ES-I3 (cell line): ENCODE data around the gene ZDHHC18.
"Not testable (repeated sequence)": the region's sequence is repeated elsewhere in the genome, so short reads cannot be mapped to it uniquely, and the experiment has no call there.

Experiments
- H3K36me3 ChIP-seq: 2 replicates; pipeline ENCODE4 v1.6.1; 2013; ENCODE audit warnings: mild to moderate bottlenecking, low read length, control low read depth, moderate library complexity; ENCODE audit not compliant: insufficient read depth
- H3K4me1 ChIP-seq: 2 replicates; pipeline ENCODE4 v1.6.1; 2013; ENCODE audit warnings: mild to moderate bottlenecking, control low read depth, low read length; ENCODE audit not compliant: insufficient read depth
- H3K9ac ChIP-seq: 2 replicates; pipeline ENCODE4 v1.6.1; 2013; ENCODE audit warnings: low read depth, mild to moderate bottlenecking, low read length, moderate library complexity
- H3K9me3 ChIP-seq: 2 replicates; pipeline ENCODE4 v1.6.1; 2013; ENCODE audit warnings: mild to moderate bottlenecking, low read length, moderate library complexity; ENCODE audit not compliant: control insufficient read depth, insufficient read depth

Gene ZDHHC18

DNA sequence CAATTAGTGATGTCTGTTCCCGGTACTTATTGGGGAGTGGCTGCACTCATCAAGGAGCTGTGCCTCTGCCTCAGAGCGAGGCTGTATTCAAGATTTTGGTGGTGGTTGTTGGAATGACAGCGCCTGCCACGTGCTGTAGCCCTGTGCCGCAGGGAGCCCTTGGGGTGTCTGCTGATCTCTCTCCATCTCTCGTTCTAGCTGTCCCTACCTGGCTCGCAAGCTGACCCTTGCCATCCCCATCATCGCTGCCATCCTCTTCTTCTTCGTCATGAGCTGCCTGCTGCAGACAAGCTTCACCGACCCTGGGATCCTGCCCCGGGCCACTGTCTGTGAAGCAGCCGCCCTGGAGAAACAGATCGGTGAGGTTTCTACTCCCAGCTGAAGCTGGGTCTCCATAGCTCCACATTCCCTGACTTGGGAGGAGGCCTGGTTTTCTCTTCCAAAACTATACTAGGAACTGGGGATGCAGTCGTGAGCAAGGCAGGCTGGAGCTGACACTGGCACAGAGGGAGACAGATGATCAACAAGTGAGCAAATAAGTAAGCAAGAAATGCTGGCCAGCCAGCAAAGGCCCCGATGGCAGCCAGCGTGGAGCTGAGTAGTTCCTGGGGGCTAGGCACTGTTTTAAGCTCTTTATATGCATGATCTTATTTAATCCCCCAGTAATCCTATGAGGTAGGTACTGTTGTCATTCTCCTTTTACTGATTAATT lies 5.9 kb downstream of the ZDHHC18 start:
- no peak overlapping the region for H3K9ac ChIP-seq
- no peaks in the 10 kb centered on the region for H3K9me3 ChIP-seq
- no peaks in the 10 kb centered on the region; the same call in 1 of the 2 replicates for H3K4me1 ChIP-seq
- H3K36me3 ChIP-seq: 0 out of 2 replicates have a peak, but pooled peaks cover 3% of the 10 kb centered on the region

DNA sequence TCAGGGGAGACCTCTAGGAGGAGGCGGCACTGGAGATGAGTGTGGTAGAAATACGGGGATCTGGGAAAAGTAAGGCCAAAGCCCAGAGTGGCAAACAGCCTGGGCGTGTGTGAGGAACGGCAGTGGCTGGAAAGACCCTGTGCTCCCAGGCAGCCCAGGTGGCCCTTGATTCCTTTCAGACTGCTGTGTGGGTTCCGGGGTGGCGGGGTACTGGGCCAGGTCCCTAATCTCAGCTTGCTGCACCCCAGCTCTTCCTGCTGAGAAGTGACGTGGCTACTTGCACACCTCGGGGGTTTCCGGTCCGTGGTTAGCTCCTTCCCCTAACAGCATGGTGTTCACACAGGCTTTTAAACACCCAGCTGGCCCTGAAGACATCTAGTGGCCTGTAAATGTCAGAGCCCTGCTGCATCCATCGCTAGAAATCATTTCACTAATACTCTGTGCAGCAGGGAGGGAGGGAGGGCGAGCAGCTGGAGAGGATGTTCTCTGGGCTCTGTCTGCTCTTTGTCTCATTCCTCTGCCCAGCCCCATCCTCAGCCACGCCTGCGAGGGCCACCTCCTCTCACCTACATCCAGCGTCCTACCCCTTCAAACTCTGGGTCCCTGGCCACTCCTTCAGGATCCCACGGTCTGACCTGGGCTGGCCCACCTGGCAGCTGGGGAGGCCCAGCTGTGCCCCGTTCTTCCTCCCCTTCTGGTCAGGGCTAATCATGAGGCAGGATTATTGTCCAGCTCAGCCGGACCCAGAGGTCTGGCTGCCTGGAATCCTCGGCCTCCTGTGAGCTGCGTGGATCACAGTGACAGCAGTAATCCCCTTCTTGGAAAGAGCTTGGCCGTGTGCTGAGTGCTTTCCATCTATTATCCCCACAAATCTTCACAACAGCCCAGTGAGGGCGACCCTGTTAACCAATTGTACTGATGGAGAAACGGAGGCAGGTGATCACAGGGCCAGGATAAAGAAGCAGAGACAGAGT lies 7.2 kb downstream of the ZDHHC18 start:
- Histone ChIP-seq H3K36me3 (0 out of 2 replicates have a peak, but pooled peaks cover 3% of the 10 kb centered on the region), H3K4me1 (no peaks in the 10 kb centered on the region), H3K9me3 (no peaks in the 10 kb centered on the region), H3K9ac (no peak overlapping the region)

DNA sequence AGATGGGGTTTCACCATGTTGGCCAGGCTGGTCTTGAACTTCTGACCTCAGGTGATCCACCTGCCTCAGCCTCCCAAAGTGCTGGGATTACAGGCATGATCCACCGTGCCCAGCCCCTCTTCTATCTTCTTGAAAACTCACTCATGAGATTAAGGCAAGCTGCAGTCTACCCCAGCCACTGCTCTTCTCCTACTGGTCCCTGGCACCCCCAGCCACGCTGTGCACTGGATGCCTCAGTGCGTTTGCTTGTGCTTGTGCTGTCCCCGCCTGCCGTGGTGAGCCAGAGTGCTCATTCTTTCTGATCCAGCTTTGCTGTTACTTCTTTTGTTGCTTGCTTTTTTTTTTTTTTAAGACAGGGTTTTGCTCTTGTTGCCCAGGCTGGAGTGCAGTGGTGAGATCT lies 11.2 kb downstream of the ZDHHC18 start:
- not testable (repeated sequence) for H3K4me1 ChIP-seq, H3K9me3 ChIP-seq, H3K9ac ChIP-seq, H3K36me3 ChIP-seq

- H3K36me3 ChIP-seq: no peaks in the 10 kb centered on the region
- H3K9ac ChIP-seq: no peak overlapping the region
- H3K9me3 ChIP-seq: no peaks in the 10 kb centered on the region
- H3K4me1 ChIP-seq: no peaks in the 10 kb centered on the region
Observed at GRCh38 chr1:26838474-26839338, 12.2 kb downstream of the ZDHHC18 start.

DNA sequence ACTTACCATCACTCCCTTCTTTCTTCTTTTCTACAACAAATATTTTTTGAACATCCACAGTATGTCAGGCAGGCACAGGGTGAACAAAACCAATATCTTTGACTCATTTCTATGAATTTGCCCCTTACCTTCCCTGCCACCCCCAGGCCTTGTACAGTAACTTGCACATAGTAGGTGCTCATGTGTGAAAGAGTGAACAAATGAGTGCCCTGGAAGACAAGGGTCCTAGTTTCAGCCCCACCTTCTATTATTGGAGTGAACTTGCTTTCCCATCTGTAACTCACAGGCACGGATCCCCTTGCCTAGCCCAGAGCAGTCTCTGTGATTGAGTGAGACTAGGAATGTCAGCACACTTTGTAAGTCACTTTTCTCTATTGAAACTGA lies 12.8 kb downstream of the ZDHHC18 start:
- Histone ChIP-seq H3K36me3 (no peaks in the 10 kb centered on the region), H3K9me3 (no peaks in the 10 kb centered on the region), H3K4me1 (no peaks in the 10 kb centered on the region), H3K9ac (no peak overlapping the region)

DNA sequence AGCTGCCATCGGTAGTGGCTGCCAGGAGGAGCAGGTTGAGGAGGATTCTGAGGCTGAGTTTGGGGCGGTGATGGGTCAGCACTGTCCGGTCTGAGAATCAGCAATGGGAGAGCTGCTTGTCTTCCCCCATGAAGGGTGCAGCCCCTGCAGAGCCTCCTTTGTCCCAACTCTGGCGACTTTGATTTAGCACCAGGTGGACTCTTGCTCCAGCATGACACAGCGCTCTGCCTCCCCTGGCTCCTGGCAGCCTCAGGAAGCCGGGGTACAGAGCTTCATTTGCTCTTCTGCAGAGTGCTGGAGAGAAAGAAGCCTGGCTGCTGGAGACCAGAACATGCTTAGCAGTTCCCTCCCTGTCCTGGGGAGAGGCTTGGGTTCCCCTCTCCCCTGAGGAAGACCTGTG lies 13.3 kb downstream of the ZDHHC18 start:
- Histone ChIP-seq H3K9me3 (no peaks in the 10 kb centered on the region), H3K9ac (no peak overlapping the region), H3K4me1 (no peaks in the 10 kb centered on the region), H3K36me3 (no peaks in the 10 kb centered on the region)

GRCh38 chr1:26844424-26845196 lies 18.1 kb downstream of the ZDHHC18 start:
- Histone ChIP-seq H3K4me1 (no peaks in the 10 kb centered on the region), H3K36me3 (no peaks in the 10 kb centered on the region), H3K9ac (no peak overlapping the region), H3K9me3 (no peaks in the 10 kb centered on the region)

- not testable (repeated sequence) for H3K4me1 ChIP-seq, H3K9ac ChIP-seq, H3K36me3 ChIP-seq, H3K9me3 ChIP-seq
Observed at GRCh38 chr1:26847826-26848225, 21.3 kb downstream of the ZDHHC18 start.

DNA sequence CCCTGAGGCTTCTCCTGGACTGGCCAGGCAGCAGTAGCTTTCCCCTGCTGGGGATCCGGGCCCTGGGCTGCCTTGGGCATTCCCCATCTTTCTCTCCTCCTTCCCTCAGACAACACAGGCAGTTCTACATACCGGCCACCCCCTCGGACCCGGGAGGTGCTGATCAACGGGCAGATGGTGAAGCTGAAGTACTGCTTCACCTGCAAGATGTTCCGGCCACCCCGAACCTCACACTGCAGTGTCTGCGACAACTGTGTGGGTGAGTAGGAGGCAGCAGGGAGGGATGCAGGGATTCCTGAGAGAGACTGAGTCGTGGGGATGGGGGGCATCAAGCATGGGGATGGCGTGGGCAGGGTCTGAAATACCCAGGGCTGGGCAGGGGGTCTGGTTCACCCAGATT lies 22.0 kb downstream of the ZDHHC18 start:
- Histone ChIP-seq H3K4me1 (peaks cover 6% of the 10 kb centered on the region; the same call in 1 of the 2 replicates), H3K9ac (no peak overlapping the region), H3K9me3 (no peaks in the 10 kb centered on the region), H3K36me3 (no peaks in the 10 kb centered on the region; the same call in 1 of the 2 replicates)

DNA sequence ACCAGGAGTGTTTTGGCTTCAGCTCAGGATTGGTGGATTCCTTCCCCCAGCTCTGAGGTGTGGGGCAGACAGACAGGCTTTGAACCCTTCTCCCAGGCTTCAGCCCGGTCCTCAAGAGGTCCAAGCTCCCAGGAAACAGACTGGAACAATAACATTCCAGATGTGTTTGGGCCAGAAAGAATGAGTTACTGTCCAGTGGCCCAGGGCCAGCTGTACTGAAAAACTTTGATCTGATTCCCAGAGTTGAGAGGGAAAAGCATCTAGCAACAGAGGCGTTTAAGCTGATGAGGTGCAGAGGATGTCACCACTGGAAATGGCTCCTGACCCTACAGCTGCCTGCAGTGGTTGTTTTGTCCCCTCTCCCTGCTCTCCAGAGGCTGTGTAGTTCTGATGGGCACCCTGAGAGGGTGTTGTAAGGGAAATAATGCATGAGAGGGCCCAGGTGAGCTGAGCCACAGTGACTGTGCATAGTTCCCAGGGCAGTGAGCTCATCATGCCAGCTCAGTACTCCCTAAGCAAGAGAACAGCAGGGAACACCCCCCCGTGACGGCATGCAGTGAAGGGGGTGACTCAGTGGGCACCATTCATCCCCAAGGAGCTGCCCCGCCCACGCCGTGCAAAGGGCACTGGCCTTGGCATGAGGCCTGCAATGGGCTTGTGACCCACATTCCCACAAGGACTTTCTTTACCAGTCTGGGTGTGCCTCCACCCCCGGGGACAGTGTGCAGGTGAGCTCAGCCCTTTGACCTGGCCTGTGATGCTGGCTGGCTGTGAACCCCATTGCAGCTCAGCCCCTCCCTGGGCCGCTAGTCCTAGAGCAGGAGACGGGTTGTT lies 22.7 kb downstream of the ZDHHC18 start:
- no peaks in the 10 kb centered on the region; the same call in 1 of the 2 replicates for H3K36me3 ChIP-seq
- peaks cover 6% of the 10 kb centered on the region; the same call in 1 of the 2 replicates for H3K4me1 ChIP-seq
- H3K9me3 ChIP-seq: no peaks in the 10 kb centered on the region
- no peak overlapping the region for H3K9ac ChIP-seq

DNA sequence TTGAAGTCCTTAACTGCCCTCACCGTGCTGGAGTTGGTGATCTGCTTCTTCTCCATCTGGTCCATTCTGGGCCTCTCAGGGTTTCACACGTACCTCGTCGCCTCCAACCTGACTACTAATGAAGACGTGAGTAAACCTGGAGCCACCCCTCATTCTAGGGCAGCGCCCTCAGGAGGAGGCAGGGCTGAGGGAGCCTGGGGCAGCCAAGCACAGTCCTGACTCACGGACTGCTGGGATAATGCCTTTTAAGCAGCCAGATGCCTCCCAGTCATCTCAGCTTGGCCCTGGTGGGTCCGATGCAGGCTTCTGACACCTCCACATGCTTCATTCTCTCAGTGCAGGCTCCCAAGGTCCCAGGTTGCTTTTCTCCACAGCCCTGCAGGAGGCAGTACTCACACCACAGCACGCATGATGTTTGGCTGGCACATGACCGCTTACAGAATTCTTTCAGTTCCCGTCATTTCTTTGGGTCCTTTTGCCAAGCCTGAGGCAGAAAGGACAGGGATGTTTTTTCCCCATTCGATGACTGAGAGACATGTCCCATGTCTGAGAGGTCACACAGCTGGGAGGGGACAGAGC lies 24.7 kb downstream of the ZDHHC18 start:
- Histone ChIP-seq H3K4me1 (peaks cover 6% of the 10 kb centered on the region; the same call in 1 of the 2 replicates), H3K9me3 (no peaks in the 10 kb centered on the region), H3K9ac (no peak overlapping the region), H3K36me3 (no peaks in the 10 kb centered on the region; the same call in 1 of the 2 replicates)

GRCh38 chr1:26852701-26853100 lies 26.2 kb downstream of the ZDHHC18 start:
- Histone ChIP-seq H3K36me3 (no peaks in the 10 kb centered on the region; the same call in 1 of the 2 replicates), H3K9ac (no peak overlapping the region), H3K9me3 (no peaks in the 10 kb centered on the region), H3K4me1 (peaks cover 6% of the 10 kb centered on the region; the same call in 1 of the 2 replicates)
